Stimulated activated CD8-positive, alpha-beta memory T cell treated with anti-CD3 and anti-CD28 coated beads, Interleukin-12 subunit alpha, Interleukin-12 subunit beta, amount 100 ng/mL, for 24 hours (primary cell): ENCODE data around the gene IQCH.

Source experiments
- DNase-seq: peaks from one replicate; pipeline ENCODE4 v3.0.0-alpha.2; 2020; ENCODE audit errors: extremely low read depth

Gene IQCH

DNA sequence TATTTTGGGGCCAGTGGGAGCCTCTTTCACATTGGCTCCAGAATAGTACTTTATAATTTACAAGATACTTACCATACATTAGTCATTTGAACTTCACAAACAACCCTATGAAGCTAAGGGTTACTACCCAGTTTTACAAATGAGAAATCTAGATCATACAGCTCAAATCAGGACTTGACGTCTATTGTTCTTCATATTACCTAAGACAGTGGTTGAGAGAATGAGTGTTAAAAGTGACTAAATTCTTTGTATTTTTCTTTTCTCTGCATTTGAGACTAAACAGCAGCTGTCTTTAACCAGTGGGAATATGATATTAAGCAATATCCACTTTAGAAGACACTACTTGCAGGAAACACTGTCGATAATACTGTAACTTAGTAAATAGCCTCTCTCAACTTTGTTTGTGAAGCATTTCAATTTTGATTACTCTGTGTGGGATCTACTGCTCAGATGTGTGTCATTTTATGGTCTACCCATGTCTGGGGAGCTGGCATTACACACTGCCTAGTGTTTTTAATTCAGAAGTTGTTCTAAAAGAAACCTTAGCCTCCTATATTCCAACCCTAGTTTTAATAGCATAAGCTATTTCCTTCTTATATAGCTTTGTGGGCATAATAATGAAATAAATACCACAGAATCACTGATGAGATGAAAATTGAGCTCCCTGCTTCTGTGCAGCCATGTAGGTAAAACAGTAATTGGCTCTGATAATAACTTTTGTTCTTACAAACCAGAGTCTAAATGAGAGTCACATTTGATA lies 45.9 kb downstream of the IQCH start:
- no peak for DNase-seq

DNA sequence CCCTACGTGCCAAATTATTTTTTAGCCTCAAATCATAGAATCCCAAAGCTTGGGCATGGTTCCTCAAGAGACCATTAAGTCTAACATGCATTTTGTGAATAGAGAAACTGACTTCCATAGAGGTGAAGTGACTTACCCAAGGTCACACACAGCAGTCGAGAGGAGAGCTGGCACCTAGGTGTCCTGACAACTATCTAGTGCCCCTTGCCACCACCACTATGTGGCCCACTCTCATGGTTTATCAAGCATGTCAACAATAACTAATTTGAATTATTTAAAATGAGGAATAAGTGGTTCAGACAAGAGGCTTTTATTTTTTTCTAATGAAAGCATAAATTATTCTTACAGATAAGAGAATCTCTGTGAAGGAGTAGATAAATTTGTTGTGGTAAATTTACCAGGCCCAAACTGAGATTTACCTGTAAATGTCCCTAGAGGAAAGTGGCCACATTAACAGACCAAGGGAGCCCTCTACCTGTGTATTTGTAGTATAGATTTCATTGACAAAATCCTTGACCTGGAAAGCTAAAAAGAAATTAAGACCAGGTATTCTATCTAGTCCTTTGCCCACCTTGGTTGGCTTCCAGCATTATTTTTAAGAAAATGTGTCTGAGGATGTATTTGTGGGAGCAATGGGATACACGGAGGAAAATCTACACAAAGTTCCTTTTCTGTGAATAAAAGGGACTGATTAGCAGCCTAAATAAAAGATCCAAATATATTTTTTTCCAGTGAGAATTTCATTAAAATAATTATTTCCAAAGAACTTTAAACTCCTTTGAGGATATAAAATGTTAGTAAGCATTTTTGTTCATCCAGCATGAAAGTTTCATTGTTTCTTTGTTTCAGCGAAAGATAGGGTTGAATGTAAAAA lies 49.1 kb downstream of the IQCH start:
- no peak for DNase-seq

GRCh38 chr15:67304778-67305177 lies 50.2 kb downstream of the IQCH start:
- DNase-seq, result no peak

DNA sequence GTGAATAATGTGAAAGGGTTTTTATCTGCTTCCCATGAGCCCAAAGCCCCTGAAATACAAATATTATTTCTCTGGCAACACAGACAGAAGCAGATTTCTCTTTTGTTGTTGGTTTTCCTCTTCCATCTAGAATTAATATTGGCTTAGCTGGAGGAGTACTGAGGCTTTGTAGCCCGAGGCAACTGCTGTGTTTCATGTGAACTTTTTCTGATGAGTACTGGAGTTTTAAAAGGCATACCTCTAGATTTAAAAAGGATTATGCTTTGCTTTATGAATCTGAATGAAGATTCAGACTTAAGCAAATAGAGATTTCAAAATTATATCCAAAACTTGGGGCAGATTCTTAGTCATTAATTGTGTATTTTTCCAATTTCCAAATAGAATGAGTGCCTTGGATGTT lies 50.9 kb downstream of the IQCH start:
- no peak for DNase-seq

GRCh38 chr15:67307156-67307555 lies 52.6 kb downstream of the IQCH start:
- no peak for DNase-seq

- DNase-seq, result no peak
Observed at GRCh38 chr15:67307889-67308597, 53.5 kb downstream of the IQCH start.

DNA sequence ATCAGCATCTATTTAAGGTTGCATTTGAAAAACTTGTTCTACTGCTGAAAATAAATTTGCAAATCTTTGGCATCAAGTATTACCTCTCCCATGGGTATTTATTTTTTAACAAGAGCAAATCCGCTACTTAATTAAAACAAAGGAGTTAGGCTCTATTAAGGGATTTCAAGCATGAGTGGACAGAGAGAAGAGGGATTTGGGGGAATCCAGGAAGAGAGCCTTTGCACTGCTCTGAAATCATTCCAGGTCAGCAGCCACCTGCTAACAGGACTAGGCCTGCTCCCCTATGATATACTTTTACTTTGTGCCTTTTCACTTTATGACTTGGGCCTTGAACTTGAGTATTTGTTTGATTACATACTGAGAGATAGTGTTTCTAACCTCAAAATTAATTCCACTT lies 57.1 kb downstream of the IQCH start:
- no peak for DNase-seq

DNA sequence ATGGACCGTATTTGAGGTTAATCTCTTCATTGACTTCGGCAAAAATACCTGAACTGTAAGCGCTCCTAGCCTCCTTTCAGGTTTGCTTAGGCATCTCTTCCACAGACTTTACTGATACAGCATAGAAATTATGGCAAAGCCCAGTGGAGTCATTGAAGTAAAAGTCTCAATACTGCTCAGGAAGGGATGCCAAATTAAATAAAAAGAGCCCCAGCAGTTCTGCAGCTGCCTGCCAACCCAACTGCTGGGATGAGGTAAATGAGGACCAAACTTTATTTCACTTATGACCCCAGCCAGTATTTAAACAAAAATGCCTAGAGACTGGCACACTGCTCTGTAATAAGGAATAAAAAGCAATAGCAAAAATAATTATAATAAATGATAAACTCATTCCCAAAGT lies 65.4 kb downstream of the IQCH start:
- no peak for DNase-seq

DNA sequence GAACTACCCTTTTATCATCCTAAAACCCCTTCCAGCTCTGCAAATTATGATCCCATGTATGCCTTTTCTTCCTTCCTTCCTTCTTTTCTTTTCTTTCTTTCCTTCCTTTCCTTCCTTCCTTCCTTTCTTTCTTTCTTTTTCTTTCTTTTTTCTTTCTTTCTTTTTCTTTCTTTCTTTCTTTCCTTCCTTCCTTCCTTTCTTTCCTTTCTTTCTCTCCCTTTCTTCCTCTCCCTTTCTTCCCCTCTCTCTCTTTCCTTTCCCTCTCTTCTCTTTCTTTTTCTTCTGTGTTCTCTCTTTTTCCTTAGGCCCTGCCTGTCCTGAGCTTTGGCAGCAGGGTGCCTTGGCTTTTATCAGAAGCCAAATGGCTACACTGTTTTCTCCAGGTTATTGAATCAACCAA lies 66.8 kb downstream of the IQCH start:
- no peak for DNase-seq

GRCh38 chr15:67322481-67322880 lies 67.9 kb downstream of the IQCH start:
- DNase-seq, result no peak

GRCh38 chr15:67327312-67327711 lies 72.7 kb downstream of the IQCH start:
- no peak for DNase-seq

- DNase-seq, result no peak
Observed at GRCh38 chr15:67327737-67328136, 73.2 kb downstream of the IQCH start.

GRCh38 chr15:67329984-67330733 lies 75.6 kb downstream of the IQCH start:
- DNase-seq, result no peak

DNA sequence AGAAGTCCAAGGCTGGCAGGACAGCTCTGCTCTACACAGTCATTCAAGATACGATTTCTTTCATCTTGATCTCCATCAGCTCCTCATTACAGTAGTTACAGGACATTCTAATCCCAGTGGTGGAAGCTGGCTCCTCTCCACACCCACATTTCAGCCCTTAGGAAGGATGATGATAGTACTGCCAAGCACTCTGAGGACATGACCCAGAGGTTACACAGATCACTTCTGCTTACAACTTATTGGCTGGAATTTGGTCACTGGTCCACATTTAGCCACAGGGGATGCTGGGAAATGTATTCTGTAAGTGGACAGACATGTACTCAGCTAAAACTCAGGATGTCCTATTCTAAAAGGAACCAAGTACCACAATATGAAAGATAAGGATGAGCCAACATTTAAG lies 77.1 kb downstream of the IQCH start:
- DNase-seq, result no peak

GRCh38 chr15:67335026-67335425 lies 80.4 kb downstream of the IQCH start:
- DNase-seq, result no peak

DNA sequence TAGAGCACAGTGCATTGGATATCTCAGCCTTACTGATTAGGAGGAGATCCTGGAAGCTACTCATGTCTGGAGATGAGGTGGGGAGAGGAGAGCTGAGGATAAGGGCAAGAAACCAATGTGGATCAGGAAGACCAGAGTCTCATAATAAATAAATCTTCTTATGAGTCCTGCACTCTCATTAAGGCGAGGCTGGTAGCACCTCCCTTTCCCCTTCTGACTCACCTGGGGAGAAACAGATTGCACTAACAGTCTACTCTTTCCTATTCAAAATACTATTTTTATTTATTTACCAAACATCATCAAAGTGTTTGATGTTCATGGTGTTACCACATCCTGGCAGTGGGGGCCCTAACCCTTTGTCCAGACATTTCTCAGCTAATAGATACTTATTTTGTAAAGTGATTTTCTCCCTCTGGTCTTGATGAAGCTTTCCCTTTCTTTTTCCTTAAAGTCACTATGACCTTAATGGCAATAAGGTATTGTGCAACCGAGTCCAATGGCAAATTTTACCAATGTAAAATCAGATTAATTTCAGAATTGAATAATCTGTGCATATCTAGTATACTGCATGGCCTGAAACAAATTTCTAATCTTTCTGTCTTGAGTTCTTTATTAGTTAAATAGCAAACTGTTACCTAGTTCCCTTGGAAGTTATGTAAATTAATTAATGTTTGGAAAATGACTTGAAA lies 81.1 kb downstream of the IQCH start:
- DNase-seq, result no peak

GRCh38 chr15:67340630-67341029 lies 86.0 kb downstream of the IQCH start:
- DNase-seq, result no peak

DNA sequence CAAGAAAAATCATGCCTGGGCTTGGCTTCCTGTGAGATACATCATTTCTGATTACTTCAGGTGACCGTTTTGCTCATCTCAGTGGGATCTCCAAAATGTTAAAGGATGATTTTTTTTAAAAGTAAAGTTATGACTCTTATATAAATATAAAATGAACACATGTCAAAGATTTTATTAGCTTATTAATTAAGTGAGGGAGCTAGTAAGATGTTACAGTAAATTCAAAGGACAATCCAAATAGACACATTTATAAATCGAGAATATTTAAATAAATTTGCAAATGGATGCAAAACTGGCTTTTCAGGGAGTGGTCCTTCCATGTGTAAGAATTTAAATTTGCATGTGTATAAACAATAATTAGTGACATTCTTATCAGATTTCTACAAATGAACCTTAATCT lies 87.0 kb downstream of the IQCH start:
- no peak for DNase-seq

- no peak for DNase-seq
Observed at GRCh38 chr15:67343206-67343605, 88.6 kb downstream of the IQCH start.

GRCh38 chr15:67349634-67350033 lies 95.0 kb downstream of the IQCH start:
- DNase-seq, result no peak

- no peak for DNase-seq
Observed at GRCh38 chr15:67350042-67350441, 95.5 kb downstream of the IQCH start.
